ENCODE results near the gene CCDC144A. TPM values are rescaled to one million over a fixed set of nuclear protein-coding genes. Genes with fewer than 3 reads are reported as not detected.
"Not testable (repeated sequence)": the region's sequence is repeated elsewhere in the genome, so short reads cannot be mapped to it uniquely, and the experiment has no call there.

The CCDC144A gene
- total RNA-seq, 1 donor from 2014 or later: 20.9 TPM

DNA sequence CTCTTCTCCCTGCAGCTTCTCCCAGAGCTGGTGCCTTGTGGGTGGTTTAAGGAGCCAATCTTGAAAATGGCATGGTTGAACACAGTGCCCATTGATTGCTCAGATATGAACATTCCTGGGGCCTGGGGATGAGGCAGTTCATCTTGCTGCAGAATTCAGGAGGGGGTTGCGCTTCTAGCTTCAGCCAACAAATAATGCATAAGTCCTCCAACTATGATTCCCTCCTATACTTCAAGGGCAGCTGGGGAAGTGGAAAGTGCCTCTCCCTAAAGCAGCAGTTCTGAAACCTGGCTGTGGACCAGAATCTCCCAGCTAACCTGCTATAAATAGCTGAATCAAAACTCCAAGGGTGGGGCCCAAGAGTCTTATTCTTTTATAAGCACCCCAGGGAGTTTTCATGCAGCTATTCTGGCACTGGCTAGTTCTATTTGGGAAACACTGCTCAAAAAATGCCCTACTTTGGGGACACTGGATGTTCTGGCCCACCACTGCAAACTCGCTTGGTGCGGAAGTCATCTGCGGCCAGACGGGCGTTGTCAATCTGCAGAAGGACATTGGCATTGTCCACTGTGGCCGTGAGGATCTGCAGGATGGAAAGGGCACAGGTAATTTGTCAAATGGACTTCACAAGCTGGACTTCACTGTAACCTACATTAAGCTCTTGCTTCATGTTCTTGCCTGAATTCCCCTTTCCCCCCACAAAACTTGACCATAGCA lies 130.3 kb downstream of the CCDC144A start:
- peak; percentile 87 for DNase-seq (ENCODE audit: low spot score)

DNA sequence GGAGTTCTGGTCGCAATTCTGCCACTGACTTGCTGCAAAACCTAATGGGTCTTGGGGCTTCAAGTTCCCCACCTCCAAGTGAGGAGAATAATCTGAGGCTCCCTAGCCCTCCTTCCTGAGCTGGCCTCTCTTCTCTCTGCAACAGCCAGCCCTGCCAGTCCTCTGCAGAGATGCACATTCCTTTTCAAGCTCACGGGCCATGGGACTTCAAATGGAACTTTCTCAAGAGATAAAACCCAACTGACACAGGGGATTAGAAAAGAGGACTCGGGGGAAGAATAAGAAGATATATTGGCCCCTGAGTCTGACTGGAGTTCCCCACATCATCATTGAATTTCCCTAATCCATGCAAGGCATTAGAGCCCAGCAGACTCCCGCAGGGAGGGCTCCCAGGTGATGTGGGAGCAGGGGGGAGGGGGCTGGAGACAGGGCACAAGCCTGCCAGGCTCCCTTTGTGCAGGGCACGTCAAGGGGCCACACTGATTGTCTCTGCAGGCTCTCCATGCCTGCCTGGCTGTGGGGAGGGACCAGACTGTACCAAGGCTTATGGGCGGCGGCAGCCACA lies 131.0 kb downstream of the CCDC144A start:
- peak; percentile 50 for DNase-seq (ENCODE audit: low spot score)

DNA sequence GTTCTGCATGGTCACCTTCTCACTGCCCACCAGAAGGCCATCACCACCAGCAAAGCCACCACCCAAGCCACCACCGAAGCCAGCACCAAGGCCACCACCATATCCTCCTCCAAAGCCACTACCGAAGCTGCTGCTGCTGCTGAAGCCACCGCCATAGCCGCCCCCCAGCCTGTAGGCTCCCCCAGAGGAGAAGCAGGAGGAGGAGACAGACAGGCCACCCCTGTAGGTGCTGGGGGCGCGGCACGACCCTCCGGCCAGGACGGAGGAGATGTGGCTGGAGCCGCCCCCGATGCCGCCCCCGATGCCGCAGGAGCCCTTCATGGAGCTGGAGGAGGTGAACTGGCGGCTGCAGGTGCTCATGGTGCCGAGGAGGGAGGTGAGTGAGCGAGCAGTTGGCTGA lies 132.1 kb downstream of the CCDC144A start:
- DNase-seq (ENCODE audit: low spot score): not testable (repeated sequence)

DNA sequence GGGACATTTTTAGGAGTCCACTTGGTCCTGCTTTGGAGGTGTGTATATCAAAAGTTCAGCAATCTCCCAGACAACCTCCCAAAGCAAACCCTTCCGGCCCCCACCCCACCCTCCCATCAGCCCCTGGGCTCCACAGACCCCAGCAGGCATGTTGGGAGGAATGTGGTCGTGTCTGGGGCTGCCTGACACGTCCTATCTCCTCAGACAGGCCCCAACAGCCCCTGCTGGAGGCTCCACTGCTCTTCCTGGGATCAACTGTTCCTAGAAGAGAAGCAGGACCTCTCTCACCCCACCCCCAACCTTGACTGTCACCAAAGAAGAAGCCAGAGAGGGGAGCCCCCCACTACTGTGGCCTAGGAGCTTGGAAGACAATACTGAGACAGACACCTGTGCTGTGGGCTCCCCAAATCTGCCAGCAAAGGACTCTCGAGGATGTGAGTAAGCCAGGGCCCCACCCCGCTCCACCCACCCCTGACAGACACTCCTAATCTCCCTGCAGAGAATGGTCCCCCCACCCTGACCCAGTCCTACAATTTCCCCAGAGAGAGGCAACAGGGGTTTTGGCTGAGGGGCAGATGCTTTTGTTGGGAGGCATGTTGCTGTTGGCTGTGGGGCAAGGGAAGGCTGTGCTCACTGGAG lies 133.8 kb downstream of the CCDC144A start:
- DNase-seq (ENCODE audit: low spot score): peak; percentile 42

Other genes with a start within 250 kb of the CCDC144A start
- 7.9 TPM for gene LRRC75A, start 198.0 kb upstream of the CCDC144A start, total RNA-seq (ENCODE audit: insufficient read depth, low replicate concordance)
- 12.8 TPM for gene ZNF287, start 121.0 kb upstream of the CCDC144A start, total RNA-seq (ENCODE audit: insufficient read depth, low replicate concordance)
- 16.9 TPM for gene ZNF624, start 36.4 kb upstream of the CCDC144A start, total RNA-seq (ENCODE audit: insufficient read depth, low replicate concordance)

Data from umbilical cord (tissue), 2 donors.